Trophoblast cell (in vitro differentiated cells and primary cell): ENCODE data around the gene CPM.

Source experiments
- DNase-seq, 2 donors: peaks; one replicate each; pipeline ENCODE4 v3.0.0-alpha.2; 2016
- H2AFZ ChIP-seq: 2 replicates; pipeline ENCODE4 v1.6.1; 2013; ENCODE audit warnings: low read length, moderate library complexity, mild to moderate bottlenecking; ENCODE audit not compliant: insufficient read depth, poor library complexity
- H2AK5ac ChIP-seq: 2 replicates; pipeline ENCODE4 v1.6.1; 2013; ENCODE audit warnings: mild to moderate bottlenecking, low read length
- H2BK120ac ChIP-seq: 2 replicates; pipeline ENCODE4 v1.6.1; 2013; ENCODE audit warnings: low read length, mild to moderate bottlenecking, moderate library complexity; ENCODE audit not compliant: insufficient read depth, poor library complexity
- H2BK12ac ChIP-seq: 2 replicates; pipeline ENCODE4 v1.6.1; 2013; ENCODE audit warnings: mild to moderate bottlenecking, low read length, moderate library complexity
- H2BK5ac ChIP-seq: 2 replicates; pipeline ENCODE4 v1.6.1; 2013; ENCODE audit warnings: low read length, low read depth, moderate library complexity, mild to moderate bottlenecking; ENCODE audit not compliant: poor library complexity
- H3K14ac ChIP-seq: 2 replicates; pipeline ENCODE4 v1.6.1; 2013; ENCODE audit warnings: mild to moderate bottlenecking, low read length
- H3K18ac ChIP-seq: 2 replicates; pipeline ENCODE4 v1.6.1; 2013; ENCODE audit warnings: mild to moderate bottlenecking, low read length
- H3K23ac ChIP-seq: 2 replicates; pipeline ENCODE4 v1.6.1; 2013; ENCODE audit warnings: low read length
- H3K27ac ChIP-seq: 2 replicates; pipeline ENCODE4 v1.5.1; 2013; ENCODE audit warnings: low read depth, mild to moderate bottlenecking, inconsistent platforms, low read length, moderate library complexity
- H3K27me3 ChIP-seq: 2 replicates; pipeline ENCODE4 v1.6.1; 2013; ENCODE audit warnings: inconsistent platforms, mild to moderate bottlenecking, low read length, moderate library complexity; ENCODE audit not compliant: insufficient read depth
- H3K36me3 ChIP-seq, 2 experiments: 1 replicate in 1 of 2; 2 replicates in 1 of 2; pipeline ENCODE4 v1.6.1; 2013; ENCODE audit warnings: low read length in 2 of 2, mild to moderate bottlenecking in 2 of 2, moderate library complexity in 1 of 2; ENCODE audit not compliant: insufficient read depth in 2 of 2, control insufficient read depth in 1 of 2
- H3K4ac ChIP-seq: 2 replicates; pipeline ENCODE4 v1.6.1; 2013; ENCODE audit warnings: low read depth, mild to moderate bottlenecking, low read length, moderate library complexity
- H3K4me1 ChIP-seq, 2 experiments: 1 replicate in 1 of 2; 2 replicates in 1 of 2; pipeline ENCODE4 v1.6.1; 2013; ENCODE audit warnings: low read length in 2 of 2, mild to moderate bottlenecking in 2 of 2, moderate library complexity in 1 of 2; ENCODE audit not compliant: insufficient read depth in 2 of 2, control insufficient read depth in 1 of 2
- H3K4me2 ChIP-seq: 2 replicates; pipeline ENCODE4 v1.6.1; 2013; ENCODE audit warnings: inconsistent platforms, mild to moderate bottlenecking, low read length, moderate library complexity
- H3K4me3 ChIP-seq: 2 replicates; pipeline ENCODE4 v1.5.1; 2013; ENCODE audit warnings: mild to moderate bottlenecking, low read depth, low read length, inconsistent platforms
- H3K79me1 ChIP-seq: one replicate; pipeline ENCODE4 v1.6.1; 2013; ENCODE audit warnings: low read length
- H3K79me2 ChIP-seq: 2 replicates; pipeline ENCODE4 v1.6.1; 2013; ENCODE audit warnings: low read length, mild to moderate bottlenecking; ENCODE audit not compliant: control insufficient read depth, insufficient read depth, poor library complexity
- H3K9ac ChIP-seq: 2 replicates; pipeline ENCODE4 v1.6.1; 2013; ENCODE audit warnings: mild to moderate bottlenecking, low read length
- H3K9me3 ChIP-seq: 2 replicates; pipeline ENCODE4 v1.6.1; 2013; ENCODE audit warnings: low read depth, mild to moderate bottlenecking, control low read depth, inconsistent platforms, low read length; ENCODE audit not compliant: insufficient read depth
- H4K12ac ChIP-seq: 2 replicates; pipeline ENCODE4 v1.6.1; 2013; ENCODE audit warnings: low read depth, mild to moderate bottlenecking, low read length, moderate library complexity
- H4K8ac ChIP-seq: 2 replicates; pipeline ENCODE4 v1.6.1; 2013; ENCODE audit warnings: low read depth, mild to moderate bottlenecking, low read length, moderate library complexity
- H4K91ac ChIP-seq: one replicate; pipeline ENCODE4 v1.6.1; 2013; ENCODE audit warnings: low read depth, mild to moderate bottlenecking, low read length, moderate library complexity
- WGBS: extraction: QIAGEN DNeasy Blood & Tissue Kit; methylation state at CpG from one replicate; pipeline ENCODE4 v1.1.7; 2013; ENCODE audit warnings: missing lambda C conversion rate; ENCODE audit not compliant: insufficient read length, insufficient coverage; ENCODE audit errors: extremely low coverage; 5-methylcytosine and 5-hydroxymethylcytosine counted together

CPM gene

DNA sequence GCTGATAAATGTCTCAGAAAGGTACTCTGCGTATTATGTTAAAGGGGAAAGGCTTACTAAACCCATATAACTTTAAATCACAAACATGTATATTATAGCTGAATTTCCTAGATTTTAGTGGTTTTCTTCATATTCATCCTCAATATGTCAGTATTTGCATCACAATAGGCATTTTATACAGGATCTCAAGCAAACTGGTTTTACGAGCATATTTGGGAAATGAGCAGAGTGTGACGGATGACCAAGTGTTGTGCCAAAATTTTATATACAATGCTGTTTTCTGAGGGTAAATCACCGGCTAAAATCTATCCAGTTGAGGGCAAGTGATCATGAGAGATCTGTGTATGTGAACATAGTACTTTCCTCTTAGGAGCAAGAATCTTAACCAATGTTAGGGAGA lies 8.4 kb downstream of the CPM start:
- Histone ChIP-seq H2BK120ac (no peak overlapping the region), H3K18ac (no peak overlapping the region), H3K4me3 (no peak overlapping the region), H3K79me2 (no peaks in the 10 kb centered on the region), H3K4me1 (no peaks in the 10 kb centered on the region), H2AK5ac (no peak overlapping the region), H3K9me3 (no peaks in the 10 kb centered on the region), H2BK5ac (no peak overlapping the region), H3K14ac (no peak overlapping the region), H2BK12ac (no peak overlapping the region), H3K4ac (no peak overlapping the region), H3K23ac (no peak overlapping the region), H2AFZ (no peak overlapping the region), H4K12ac (no peak overlapping the region), H3K27ac (no peak overlapping the region), H3K9ac (no peak overlapping the region), H3K79me1 (no peaks in the 10 kb centered on the region), H3K4me2 (no peak overlapping the region), H4K8ac (no peak overlapping the region), H3K36me3 (no peaks in the 10 kb centered on the region), H3K27me3 (no peaks in the 10 kb centered on the region), H4K91ac (no peak overlapping the region)
- no CpG with 5 or more reads among the region's 4 CpGs for WGBS
- peak in 1 of 2 donors; percentile 50 for DNase-seq

DNA sequence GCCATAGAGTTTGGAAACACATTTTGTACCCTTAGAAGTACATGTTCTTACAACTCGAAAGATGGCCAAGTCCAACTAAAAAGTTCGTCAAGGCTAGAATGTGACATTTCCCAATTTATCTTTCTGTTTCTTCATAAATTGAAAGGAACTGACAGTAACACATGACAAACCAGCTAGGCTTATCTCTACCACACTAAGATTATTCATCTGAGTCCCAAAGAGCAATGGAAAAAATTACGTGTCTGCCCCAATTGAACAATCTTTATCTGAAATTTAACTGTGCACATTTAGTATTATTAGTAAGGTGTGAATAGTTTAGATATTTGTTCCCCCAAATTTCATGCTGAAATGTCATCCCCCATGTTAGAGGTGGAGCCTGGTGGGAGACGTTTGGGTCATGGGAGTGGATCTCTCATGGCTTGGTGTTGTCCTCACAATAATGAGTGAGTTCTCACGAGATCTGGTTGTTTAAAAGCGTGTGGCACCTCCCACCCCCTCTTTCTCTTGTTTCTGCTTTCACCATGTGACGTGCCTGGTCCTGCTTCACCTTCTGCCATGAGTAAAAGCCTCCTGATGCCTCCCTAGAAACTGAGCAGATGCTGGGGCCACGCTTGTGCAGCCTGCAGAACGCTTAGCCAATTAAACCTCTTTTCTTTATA lies 13.3 kb downstream of the CPM start:
- Histone ChIP-seq H3K9me3 (no peaks in the 10 kb centered on the region), H4K12ac (no peak overlapping the region), H3K36me3 (no peaks in the 10 kb centered on the region), H3K79me2 (no peaks in the 10 kb centered on the region), H3K4me3 (no peak overlapping the region), H2BK12ac (no peak overlapping the region), H2BK120ac (no peak overlapping the region), H4K8ac (no peak overlapping the region), H2BK5ac (no peak overlapping the region), H3K23ac (no peak overlapping the region), H3K14ac (no peak overlapping the region), H2AFZ (no peak overlapping the region), H3K4ac (no peak overlapping the region), H4K91ac (no peak overlapping the region), H3K27me3 (no peaks in the 10 kb centered on the region), H2AK5ac (no peak overlapping the region), H3K4me1 (no peaks in the 10 kb centered on the region), H3K27ac (no peak overlapping the region), H3K4me2 (no peak overlapping the region), H3K18ac (no peak overlapping the region), H3K9ac (no peak overlapping the region), H3K79me1 (no peaks in the 10 kb centered on the region)
- no peak for DNase-seq
- WGBS: no CpG with 5 or more reads among the region's 9 CpGs

DNA sequence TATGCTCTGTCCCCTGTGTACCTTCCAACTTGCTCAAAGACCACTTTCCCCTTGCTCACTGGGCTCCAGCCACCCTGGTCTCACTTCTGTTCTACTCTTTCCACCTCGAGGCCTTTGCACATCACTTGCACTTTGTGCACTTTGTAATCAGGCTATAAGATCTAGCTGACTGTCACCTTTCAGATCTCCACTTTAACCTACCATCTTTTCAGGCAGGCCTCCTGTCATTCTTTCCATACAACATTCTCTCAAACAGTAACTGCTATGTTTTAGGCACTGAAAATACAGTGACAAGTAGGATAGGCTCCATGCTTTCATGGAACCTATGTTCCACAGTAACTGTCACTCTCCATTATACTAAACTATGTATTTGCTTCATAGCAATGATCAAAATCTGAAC lies 14.0 kb downstream of the CPM start:
- Histone ChIP-seq H3K18ac (no peak overlapping the region), H3K4ac (no peak overlapping the region), H2AFZ (no peak overlapping the region), H3K4me1 (no peaks in the 10 kb centered on the region), H4K12ac (no peak overlapping the region), H3K79me1 (no peaks in the 10 kb centered on the region), H2BK12ac (no peak overlapping the region), H3K14ac (no peak overlapping the region), H2BK5ac (no peak overlapping the region), H3K36me3 (no peaks in the 10 kb centered on the region), H3K9me3 (no peaks in the 10 kb centered on the region), H3K9ac (no peak overlapping the region), H4K8ac (no peak overlapping the region), H2AK5ac (no peak overlapping the region), H2BK120ac (no peak overlapping the region), H3K23ac (no peak overlapping the region), H3K27ac (no peak overlapping the region), H3K79me2 (no peaks in the 10 kb centered on the region), H3K4me2 (no peak overlapping the region), H3K27me3 (no peaks in the 10 kb centered on the region), H3K4me3 (no peak overlapping the region), H4K91ac (no peak overlapping the region)
- no CpG with 5 or more reads among the region's 1 CpG for WGBS
- no peak for DNase-seq

DNA sequence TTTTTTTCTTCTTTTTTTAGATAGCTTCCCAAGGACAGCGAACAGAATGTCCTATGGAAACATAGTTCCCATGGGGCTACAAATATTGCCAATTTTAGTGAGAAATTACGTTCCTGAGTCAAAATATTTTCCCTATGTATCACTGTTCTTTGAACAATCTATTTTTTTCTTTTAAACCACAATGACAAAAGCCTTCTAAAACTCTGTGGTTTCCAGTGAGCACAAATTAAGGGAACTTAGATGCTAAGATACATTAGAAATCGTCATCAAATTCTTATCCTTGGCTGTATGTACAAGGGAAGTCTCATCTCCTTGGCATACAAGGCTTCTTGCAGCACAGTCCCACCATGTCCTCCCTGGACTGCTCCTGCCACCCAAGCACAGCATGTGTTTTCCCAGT lies 17.9 kb downstream of the CPM start:
- Histone ChIP-seq H4K12ac (no peak overlapping the region), H3K27ac (no peak overlapping the region), H2BK120ac (no peak overlapping the region), H3K79me2 (no peaks in the 10 kb centered on the region), H3K9ac (no peak overlapping the region), H2BK5ac (no peak overlapping the region), H4K8ac (no peak overlapping the region), H3K9me3 (no peaks in the 10 kb centered on the region), H3K79me1 (no peaks in the 10 kb centered on the region), H3K36me3 (no peaks in the 10 kb centered on the region), H3K27me3 (no peaks in the 10 kb centered on the region), H3K14ac (no peak overlapping the region), H2AK5ac (no peak overlapping the region), H3K4me1 (no peaks in the 10 kb centered on the region), H3K4ac (no peak overlapping the region), H2AFZ (no peak overlapping the region), H3K4me3 (no peak overlapping the region), H3K4me2 (no peak overlapping the region), H4K91ac (no peak overlapping the region), H2BK12ac (no peak overlapping the region), H3K23ac (no peak overlapping the region), H3K18ac (no peak overlapping the region)
- peak in 1 of 2 donors; percentile 27 for DNase-seq
- no CpG with 5 or more reads among the region's 3 CpGs for whole genome bisulfite sequencing
